CD8-positive, alpha-beta memory T cell (primary cell): ENCODE data around the gene DUOX1. TPM values are rescaled to one million over a fixed set of nuclear protein-coding genes. Genes with fewer than 3 reads are reported as not detected.
A peak's percentile ranks its signal among the peaks of the same experiment; 100 is the strongest.

Experiments used
- CTCF ChIA-PET: fragments of 350-600 bp; sonication (Branson Sonifier 250); formaldehyde crosslinking; loops from one replicate; lab custom pipeline; 2021; ENCODE audit warnings: antibody characterized with exemption; lab: Charles Lee
- POLR2A ChIA-PET: fragments of 350-600 bp; sonication (Branson Sonifier 250); formaldehyde crosslinking; loops from one replicate; lab custom pipeline; 2021; ENCODE audit warnings: antibody characterized with exemption; lab: Charles Lee
- DNase-seq, 5 donors: peaks; one replicate each; pipeline versions ENCODE4 v3.0.0 to v3.0.0-alpha.2; 2020 to 2022; ENCODE audit warnings: mixed read lengths in 1 of 5
- H3K27ac ChIP-seq: one replicate; pipeline ENCODE4 v1.7.0; 2013; ENCODE audit warnings: low read depth, mild to moderate bottlenecking, low read length, moderate library complexity
- H3K27me3 ChIP-seq: 2 replicates; pipeline ENCODE4 v1.7.0; 2013; ENCODE audit warnings: low read length, mild to moderate bottlenecking; ENCODE audit not compliant: insufficient read depth, poor library complexity, severe bottlenecking
- H3K36me3 ChIP-seq: 2 replicates; pipeline ENCODE4 v1.7.0; 2013; ENCODE audit warnings: mild to moderate bottlenecking, low read length, moderate library complexity; ENCODE audit not compliant: insufficient read depth
- H3K4me1 ChIP-seq: 2 replicates; pipeline ENCODE4 v1.7.0; 2013; ENCODE audit warnings: mild to moderate bottlenecking, low read length, moderate library complexity; ENCODE audit not compliant: insufficient read depth
- H3K4me3 ChIP-seq: 2 replicates; pipeline ENCODE4 v1.7.0; 2013; ENCODE audit warnings: mild to moderate bottlenecking, low read length
- H3K9me3 ChIP-seq: 2 replicates; pipeline ENCODE4 v1.7.0; 2013; ENCODE audit warnings: mild to moderate bottlenecking, low read length
- H3K27ac Mint-ChIP-seq, 8 donors: one replicate each; pipeline ENCODE4 v1.8.0; 2020 to 2021; ENCODE audit warnings: mixed read lengths in 8 of 8, mild to moderate bottlenecking in 6 of 8, inconsistent platforms in 3 of 8, moderate library complexity in 3 of 8
- H3K27me3 Mint-ChIP-seq, 2 donors: one replicate each; pipeline ENCODE4 v1.8.0; 2020 to 2021; ENCODE audit warnings: mixed read lengths in 2 of 2, mild to moderate bottlenecking in 1 of 2, moderate library complexity in 1 of 2
- H3K36me3 Mint-ChIP-seq, 3 donors: one replicate each; pipeline ENCODE4 v1.8.0; 2020 to 2021; ENCODE audit warnings: mixed read lengths in 3 of 3, inconsistent platforms in 1 of 3, mild to moderate bottlenecking in 1 of 3
- H3K4me1 Mint-ChIP-seq, 3 donors: one replicate each; pipeline ENCODE4 v1.8.0; 2020 to 2021; ENCODE audit warnings: mixed read lengths in 3 of 3, inconsistent platforms in 1 of 3, mild to moderate bottlenecking in 1 of 3
- H3K4me3 Mint-ChIP-seq, 7 donors: one replicate each; pipeline ENCODE4 v1.8.0; 2020 to 2021; ENCODE audit warnings: mixed read lengths in 7 of 7, mild to moderate bottlenecking in 6 of 7, moderate library complexity in 4 of 7, inconsistent platforms in 2 of 7
- H3K9me3 Mint-ChIP-seq, 5 donors: one replicate each; pipeline ENCODE4 v1.8.0; 2020 to 2022; ENCODE audit warnings: mixed read lengths in 5 of 5, mild to moderate bottlenecking in 3 of 5, moderate library complexity in 2 of 5, inconsistent platforms in 1 of 5
- polyA plus RNA-seq: library from polyadenylated mRNA; unstranded; fragments of 300-500 nt; fragmentation: Illumina TruSeq; gene quantifications from one replicate; pipeline ENCODE4 v1.2.3, GENCODE V29; 2021
- total RNA-seq, 2 experiments: library from RNA; stranded (reverse); gene quantifications; one replicate each; pipeline ENCODE4 v1.2.3, GENCODE V29; 2021

DUOX1 gene
- total and polyA plus RNA-seq, 3 experiments from 2014 or later = 0.11 to 1.2 TPM; not detected in 1

DNA sequence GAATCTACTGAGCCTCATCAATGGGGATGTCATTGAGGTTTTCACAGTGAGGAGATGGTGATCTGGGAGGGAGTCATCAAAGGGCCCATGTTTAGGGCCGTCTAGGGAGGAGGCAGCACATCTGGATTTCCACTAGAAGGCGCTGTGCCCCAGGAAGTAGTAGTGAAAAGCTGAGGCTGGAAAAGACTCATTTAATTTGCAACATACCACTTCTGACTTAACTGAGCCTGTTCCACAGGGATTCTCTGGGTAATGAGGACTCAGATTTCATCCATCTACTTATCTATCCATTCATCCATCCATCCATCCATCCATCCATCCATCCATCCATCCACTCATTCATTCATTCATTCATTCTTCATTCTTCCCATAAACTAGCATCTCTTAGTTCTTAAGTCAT is 75.4 kb downstream of the DUOX1 start:
- POLR2A ChIA-PET = interaction anchor here (1.2 kb wide), 1 partner anchor 72 kb away, joined by 3 read pairs; no protein-coding TSS in a partner anchor
- H3K36me3 Mint-ChIP-seq = peaks cover 0 to 6% (median 0%) of the 10 kb centered on the region in 3 donors
- H3K4me1 Mint-ChIP-seq = peaks cover 0 to 3% (median 0%) of the 10 kb centered on the region in 3 donors

GRCh38 chr15:45212493-45212892 is 82.7 kb downstream of the DUOX1 start:
- H3K27ac ChIP-seq = no peak overlapping the region
- Mint-ChIP-seq H3K4me1 (no peaks in the 10 kb centered on the region), H3K4me3 (no peak overlapping the region), H3K9me3 (no peaks in the 10 kb centered on the region), H3K36me3 (peaks cover 0 to 2% (median 0%) of the 10 kb centered on the region in 3 donors), H3K27me3 (peaks cover 10 to 16% of the 10 kb centered on the region in 2 donors), H3K27ac (no peak overlapping the region)
- POLR2A ChIA-PET = no interaction called here
- CTCF ChIA-PET = no interaction called here
- no peaks in the 10 kb centered on the region for H3K4me1 ChIP-seq
- H3K36me3 ChIP-seq = no peaks in the 10 kb centered on the region
- no peaks in the 10 kb centered on the region for H3K27me3 ChIP-seq
- no peaks in the 10 kb centered on the region for H3K9me3 ChIP-seq
- no peak for DNase-seq
- H3K4me3 ChIP-seq = no peak overlapping the region

More for the DNA sequence above, 75.4 kb downstream of the DUOX1 start:
- H3K4me3 ChIP-seq = no peak overlapping the region
- peak overlapping the region in 1 of 7 donors; percentile 41 for H3K4me3 Mint-ChIP-seq
- no peaks in the 10 kb centered on the region for H3K36me3 ChIP-seq
- H3K27me3 ChIP-seq = no peaks in the 10 kb centered on the region
- CTCF ChIA-PET = interaction anchor here (0.9 to 3.9 kb wide), 7 partner anchors 11 to 409 kb away, joined by 3 to 19 read pairs (median 3); no protein-coding TSS in a partner anchor
- no peak overlapping the region for H3K27ac ChIP-seq
- no peaks in the 10 kb centered on the region for H3K9me3 ChIP-seq
- H3K4me1 ChIP-seq = peaks cover 8% of the 10 kb centered on the region
- DNase-seq = peak; percentile 15 to 64 (median 32)
- H3K9me3 Mint-ChIP-seq = no peaks in the 10 kb centered on the region
- H3K27me3 Mint-ChIP-seq = peaks cover 12 to 24% of the 10 kb centered on the region in 2 donors
- H3K27ac Mint-ChIP-seq = peak overlapping the region in 4 of 8 donors; percentile 16 to 58 (median 39)

Other genes with a start within 250 kb of the DUOX1 start
- gene TERB2, start 173.3 kb upstream of the DUOX1 start, total RNA-seq = not detected
- gene TERB2, start 173.3 kb upstream of the DUOX1 start, polyA plus RNA-seq = not detected
- 10 to 100 TPM; 23.0 to 23.1 TPM for gene SORD, start 106.8 kb upstream of the DUOX1 start, total RNA-seq
- 7.8 TPM for gene SORD, start 106.8 kb upstream of the DUOX1 start, polyA plus RNA-seq
- not detected for gene DUOX2, start 15.8 kb upstream of the DUOX1 start, total RNA-seq
- not detected for gene DUOX2, start 15.8 kb upstream of the DUOX1 start, polyA plus RNA-seq
- gene DUOXA2, start 15.7 kb upstream of the DUOX1 start, total RNA-seq = not detected
- gene DUOXA2, start 15.7 kb upstream of the DUOX1 start, polyA plus RNA-seq = not detected
- gene DUOXA1, start 115 bp upstream of the DUOX1 start, total RNA-seq = under 1 TPM in 1 of 2 experiments, not detected in 1; 0.09 TPM
- 0.29 TPM for gene DUOXA1, start 115 bp upstream of the DUOX1 start, polyA plus RNA-seq
- gene SHF, start 58.0 kb downstream of the DUOX1 start, total RNA-seq = 10 to 100 TPM; 25.4 to 29.5 TPM
- 1.5 TPM for gene SHF, start 58.0 kb downstream of the DUOX1 start, polyA plus RNA-seq
- gene SLC28A2, start 122.2 kb downstream of the DUOX1 start, total RNA-seq = not detected
- gene SLC28A2, start 122.2 kb downstream of the DUOX1 start, polyA plus RNA-seq = not detected
- gene GATM, start 248.6 kb downstream of the DUOX1 start, total RNA-seq = 1 to 10 TPM; 1.9 to 2.4 TPM
- gene GATM, start 248.6 kb downstream of the DUOX1 start, polyA plus RNA-seq = 0.43 TPM